Natural killer cell (primary cell): ENCODE data around the gene FLVCR2. TPM values are rescaled to one million over a fixed set of nuclear protein-coding genes. Genes with fewer than 3 reads are reported as not detected.

Experiments
- ATAC-seq, 3 donors: fragments of 150-1000 bp in 2 of 3; fragments of 200-7000 bp in 1 of 3; cut with Tn5 transposase; 1 replicate in 1 of 3; 2 replicates in 2 of 3; pipeline ENCODE4 v1.10.0; 2021; ENCODE audit warnings: mild to moderate bottlenecking in 2 of 3, moderate library complexity in 2 of 3
- DNase-seq, 2 donors: peaks; one replicate each; pipeline versions ENCODE4 v3.0.0 to v3.0.0-alpha.2; 2013 to 2021; ENCODE audit warnings: mixed read lengths in 1 of 2
- H3K27ac ChIP-seq: one replicate; pipeline ENCODE4 v1.5.1; 2013; ENCODE audit warnings: mild to moderate bottlenecking, low read length
- H3K27me3 ChIP-seq: one replicate; pipeline ENCODE4 v1.6.1; 2013; ENCODE audit warnings: low read length; ENCODE audit not compliant: control insufficient read depth, insufficient read depth
- H3K36me3 ChIP-seq: one replicate; pipeline ENCODE4 v1.6.1; 2013; ENCODE audit warnings: low read length; ENCODE audit not compliant: control insufficient read depth, insufficient read depth
- H3K4me1 ChIP-seq: one replicate; pipeline ENCODE4 v1.6.1; 2013; ENCODE audit warnings: low read length; ENCODE audit not compliant: control insufficient read depth, insufficient read depth
- H3K4me3 ChIP-seq: one replicate; pipeline ENCODE4 v1.5.1; 2013; ENCODE audit warnings: low read length
- H3K9me3 ChIP-seq: one replicate; pipeline ENCODE4 v1.6.1; 2013; ENCODE audit warnings: low read length; ENCODE audit not compliant: control insufficient read depth, insufficient read depth
- H3K27ac Mint-ChIP-seq, 2 donors: one replicate each; pipeline ENCODE4 v1.8.0; 2022; ENCODE audit warnings: mild to moderate bottlenecking in 2 of 2, mixed read lengths in 2 of 2, moderate library complexity in 1 of 2
- H3K27me3 Mint-ChIP-seq, 2 donors: one replicate each; pipeline ENCODE4 v1.8.0; 2022; ENCODE audit warnings: low read depth in 2 of 2, mixed read lengths in 2 of 2
- H3K36me3 Mint-ChIP-seq: one replicate; pipeline ENCODE4 v1.8.0; 2022; ENCODE audit warnings: mixed read lengths
- H3K4me1 Mint-ChIP-seq, 2 donors: one replicate each; pipeline ENCODE4 v1.8.0; 2022; ENCODE audit warnings: mixed read lengths in 2 of 2
- H3K4me3 Mint-ChIP-seq: one replicate; pipeline ENCODE4 v1.8.0; 2022; ENCODE audit warnings: mild to moderate bottlenecking, moderate library complexity, mixed read lengths
- H3K9me3 Mint-ChIP-seq, 2 donors: one replicate each; pipeline ENCODE4 v1.8.0; 2022; ENCODE audit warnings: mixed read lengths in 2 of 2
- CTCF ChIP-seq: fragments of 200-600 bp; IDR thresholded peaks from one replicate; pipeline ENCODE4 v1.8.0; 2022; ENCODE audit warnings: antibody characterized with exemption
- WGBS: methylation state at CpG from one replicate; pipeline ENCODE4 v1.1.7; 2013; ENCODE audit warnings: missing lambda C conversion rate; ENCODE audit not compliant: insufficient coverage; 5-methylcytosine and 5-hydroxymethylcytosine counted together
- intact Hi-C: fragments of 100-400 bp; cut with micrococcal nuclease; formaldehyde crosslinking; loops from one replicate; pipeline ENCODE4 v1.14.2; 2022
- total RNA-seq, 4 donors: library from RNA; stranded (reverse); fragments of 120-200 nt in 1 of 4; gene quantifications; one replicate each; pipeline versions ENCODE4 v1.2.3 to v1.2.4, GENCODE V29; 2013 to 2022

Gene FLVCR2
- total RNA-seq, 3 donors from 2014 or later (not counting 1 experiment from before 2014, with no cell fraction given): 1.4 to 4.8 (median 2.1) TPM

GRCh38 chr14:75607044-75607443 lies 28.6 kb downstream of the FLVCR2 start:
- DNase-seq (no peak), ATAC-seq (no peak)
- Mint-ChIP-seq H3K36me3 (no peaks in the 10 kb centered on the region), H3K27ac (no peak overlapping the region), H3K27me3 (no peaks in the 10 kb centered on the region), H3K4me3 (no peak overlapping the region), H3K9me3 (no peaks in the 10 kb centered on the region), H3K4me1 (no peaks in the 10 kb centered on the region)
- intact Hi-C loops: no loop called here
- H3K9me3 ChIP-seq: no peaks in the 10 kb centered on the region
- H3K4me3 ChIP-seq: no peak overlapping the region
- no peaks in the 10 kb centered on the region for H3K36me3 ChIP-seq
- no peak overlapping the region for H3K27ac ChIP-seq
- peaks cover 3% of the 10 kb centered on the region for H3K4me1 ChIP-seq
- 100% methylated on average over 1 of the region's 1 CpG for WGBS
- no peak for TF ChIP-seq CTCF
- no peaks in the 10 kb centered on the region for H3K27me3 ChIP-seq

GRCh38 chr14:75607842-75608640 lies 29.6 kb downstream of the FLVCR2 start:
- no peak for ATAC-seq

GRCh38 chr14:75609116-75609515 lies 30.7 kb downstream of the FLVCR2 start:
- H3K27ac Mint-ChIP-seq: no peak overlapping the region
- Histone ChIP-seq H3K27ac (no peak overlapping the region), H3K9me3 (no peaks in the 10 kb centered on the region), H3K4me1 (peaks cover 3% of the 10 kb centered on the region), H3K4me3 (no peak overlapping the region), H3K27me3 (no peaks in the 10 kb centered on the region), H3K36me3 (no peaks in the 10 kb centered on the region)
- no peaks in the 10 kb centered on the region for H3K4me1 Mint-ChIP-seq
- TF ChIP-seq CTCF: no peak
- H3K9me3 Mint-ChIP-seq: no peaks in the 10 kb centered on the region
- WGBS: 91% methylated on average over 3 of the region's 4 CpGs
- no peaks in the 10 kb centered on the region for H3K27me3 Mint-ChIP-seq
- intact Hi-C loops: no loop called here
- H3K36me3 Mint-ChIP-seq: no peaks in the 10 kb centered on the region
- ATAC-seq: no peak
- DNase-seq: no peak
- H3K4me3 Mint-ChIP-seq: no peak overlapping the region

More at GRCh38 chr14:75607842-75608640, 29.6 kb downstream of the FLVCR2 start:
- intact Hi-C loops: no loop called here
- Histone ChIP-seq H3K27ac (no peak overlapping the region), H3K9me3 (no peaks in the 10 kb centered on the region), H3K4me3 (no peak overlapping the region), H3K27me3 (no peaks in the 10 kb centered on the region), H3K36me3 (no peaks in the 10 kb centered on the region), H3K4me1 (peaks cover 3% of the 10 kb centered on the region)
- no peak for DNase-seq
- Mint-ChIP-seq H3K4me1 (no peaks in the 10 kb centered on the region), H3K9me3 (no peaks in the 10 kb centered on the region), H3K27ac (no peak overlapping the region), H3K4me3 (no peak overlapping the region), H3K36me3 (no peaks in the 10 kb centered on the region), H3K27me3 (no peaks in the 10 kb centered on the region)
- TF ChIP-seq CTCF: no peak
- 95% methylated on average over 12 of the region's 12 CpGs for WGBS
